ENCODE data around the gene MRTFA.

DNA sequence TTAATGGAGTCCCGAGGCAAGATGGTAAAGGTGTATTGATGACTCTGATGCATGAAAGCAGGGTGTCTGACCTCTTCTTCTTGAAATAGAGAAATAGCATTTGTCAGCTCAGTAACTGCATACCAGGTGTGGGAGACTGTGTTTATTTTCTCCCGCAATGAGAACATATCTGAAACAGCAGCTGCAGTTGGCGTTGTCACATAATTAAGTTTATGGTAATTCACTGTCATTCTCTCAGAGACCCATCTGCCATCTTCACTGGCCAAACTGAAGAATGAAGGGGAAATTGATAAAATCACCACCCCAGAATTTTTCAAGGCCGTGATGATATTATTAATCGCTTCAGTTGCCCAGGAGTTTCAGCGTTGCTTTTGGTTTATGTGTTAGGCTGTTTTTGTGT is 22.6 kb upstream of the MRTFA start:
- TF ChIP-seq GATA2 (IDR thresholded peaks at IDR 0.05; ENCODE audit: low read depth, low read length): no peak
- TF ChIP-seq GATA3 (IDR thresholded peaks at IDR 0.05; ENCODE audit: low read depth, low read length): no peak
